NCI-H526 treated with DMSO at 0.1 percent for 48 hours (cell line): ENCODE results near the gene MRPL1.
"Not testable (repeated sequence)": the region's sequence is repeated elsewhere in the genome, so short reads cannot be mapped to it uniquely, and the experiment has no call there.

Source experiments
- DNase-seq: peaks from one replicate; lab custom pipeline; 2025; lab: John Stamatoyannopoulos, UW

The MRPL1 gene

GRCh38 chr4:77913348-77913747 is 50.7 kb downstream of the MRPL1 start:
- DNase-seq = no peak

GRCh38 chr4:77917075-77917474 is 54.4 kb downstream of the MRPL1 start:
- no peak for DNase-seq

GRCh38 chr4:77917601-77918000 is 55.0 kb downstream of the MRPL1 start:
- DNase-seq = no peak

GRCh38 chr4:77920371-77920770 is 57.7 kb downstream of the MRPL1 start:
- no peak for DNase-seq

- DNase-seq = no peak
These were observed 59.1 kb downstream of the MRPL1 start for GRCh38 chr4:77921701-77922100.

- no peak for DNase-seq
These were observed 59.8 kb downstream of the MRPL1 start for GRCh38 chr4:77922158-77923094.

GRCh38 chr4:77927991-77928925 is 65.6 kb downstream of the MRPL1 start:
- no peak for DNase-seq

GRCh38 chr4:77930154-77930639 is 67.6 kb downstream of the MRPL1 start:
- DNase-seq = no peak

- DNase-seq = no peak
These were observed 68.2 kb downstream of the MRPL1 start for GRCh38 chr4:77930876-77931275.

- DNase-seq = no peak
These were observed 69.0 kb downstream of the MRPL1 start for GRCh38 chr4:77931452-77932135.

- DNase-seq = no peak
These were observed 75.9 kb downstream of the MRPL1 start for GRCh38 chr4:77938560-77938959.

GRCh38 chr4:77945929-77946328 is 83.3 kb downstream of the MRPL1 start:
- not testable (repeated sequence) for DNase-seq

GRCh38 chr4:77950203-77950602 is 87.6 kb downstream of the MRPL1 start:
- no peak for DNase-seq

- no peak for DNase-seq
These were observed 89.8 kb downstream of the MRPL1 start for GRCh38 chr4:77952457-77952856.

- no peak for DNase-seq
These were observed 92.1 kb downstream of the MRPL1 start for GRCh38 chr4:77954690-77955089.

GRCh38 chr4:77956917-77957316 is 94.3 kb downstream of the MRPL1 start:
- no peak for DNase-seq

- no peak for DNase-seq
These were observed 96.3 kb downstream of the MRPL1 start for GRCh38 chr4:77958897-77959296.

GRCh38 chr4:77959566-77960338 is 97.1 kb downstream of the MRPL1 start:
- peak; percentile 8 for DNase-seq

GRCh38 chr4:77960367-77960766 is 97.7 kb downstream of the MRPL1 start:
- DNase-seq = no peak

- no peak for DNase-seq
These were observed 100.4 kb downstream of the MRPL1 start for GRCh38 chr4:77963004-77963403.

GRCh38 chr4:77973657-77974056 is 111.0 kb downstream of the MRPL1 start:
- DNase-seq = not testable (repeated sequence)
